Left kidney (tissue), 8 donors: Measurements from ENCODE around the gene ANKAR. TPM values are rescaled to one million over a fixed set of nuclear protein-coding genes. Genes with fewer than 3 reads are reported as not detected.
"Not testable (repeated sequence)": the region's sequence is repeated elsewhere in the genome, so short reads cannot be mapped to it uniquely, and the experiment has no call there.

Experiments used
- DNase-seq: peaks from one replicate; pipeline ENCODE4 v3.0.0-alpha.2; 2013
- long read RNA-seq, 8 donors: transcript quantifications; one replicate each; lab custom pipeline, GENCODE V29; 2026
- polyA plus RNA-seq: library from polyadenylated mRNA; unstranded; fragments of 120-200 nt; gene quantifications from one replicate; pipeline ENCODE4 v1.2.1, GENCODE V29; 2013; ENCODE audit not compliant: insufficient read length

The ANKAR gene, protein sequence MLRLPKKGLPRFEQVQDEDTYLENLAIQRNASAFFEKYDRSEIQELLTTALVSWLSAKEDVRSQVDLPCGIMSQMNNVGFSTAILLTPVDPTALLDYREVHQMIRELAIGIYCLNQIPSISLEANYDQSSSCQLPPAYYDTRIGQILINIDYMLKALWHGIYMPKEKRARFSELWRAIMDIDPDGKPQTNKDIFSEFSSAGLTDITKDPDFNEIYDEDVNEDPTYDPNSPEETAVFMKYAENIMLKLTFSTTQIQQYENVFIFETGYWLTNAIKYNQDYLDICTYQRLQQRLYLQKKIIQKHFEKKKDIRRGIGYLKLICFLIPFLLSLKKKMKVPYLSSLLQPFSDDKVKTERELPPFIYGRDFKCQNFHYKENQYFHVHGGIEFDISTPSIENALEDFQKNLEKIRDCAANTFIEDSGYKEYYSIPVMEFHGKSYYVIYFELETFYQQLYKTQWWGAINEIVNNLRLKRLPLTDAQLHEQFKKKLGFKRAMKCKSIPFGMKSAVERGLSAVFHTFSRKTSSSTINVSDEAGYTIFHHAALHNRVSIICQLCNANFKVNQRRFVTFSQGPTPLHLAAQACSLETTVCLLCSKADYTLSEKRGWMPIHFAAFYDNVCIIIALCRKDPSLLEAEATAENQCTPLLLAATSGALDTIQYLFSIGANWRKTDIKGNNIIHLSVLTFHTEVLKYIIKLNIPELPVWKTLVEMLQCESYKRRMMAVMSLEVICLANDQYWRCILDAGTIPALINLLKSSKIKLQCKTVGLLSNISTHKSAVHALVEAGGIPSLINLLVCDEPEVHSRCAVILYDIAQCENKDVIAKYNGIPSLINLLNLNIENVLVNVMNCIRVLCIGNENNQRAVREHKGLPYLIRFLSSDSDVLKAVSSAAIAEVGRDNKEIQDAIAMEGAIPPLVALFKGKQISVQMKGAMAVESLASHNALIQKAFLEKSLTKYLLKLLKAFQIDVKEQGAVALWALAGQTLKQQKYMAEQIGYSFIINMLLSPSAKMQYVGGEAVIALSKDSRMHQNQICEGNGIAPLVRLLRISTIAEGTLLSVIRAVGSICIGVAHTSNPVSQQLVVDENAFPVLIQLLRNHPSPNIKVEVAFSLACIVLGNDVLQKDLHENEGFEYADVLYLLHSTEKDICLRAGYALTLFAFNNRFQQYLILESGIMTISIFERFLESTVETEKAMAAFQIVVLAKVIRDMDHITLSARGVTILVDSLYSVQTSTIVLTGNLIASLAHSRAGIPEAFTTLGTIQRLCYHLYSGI (N-terminal part only)
- polyA plus RNA-seq, result 17.1 TPM
- long read RNA-seq, donor 1, result 0 reads
- long read RNA-seq, donor 2, partial matches to known transcripts, result 0 of 1 reads
- long read RNA-seq, donor 2, other reads (novel, unspliced or antisense), result 0 of 1 reads
- long read RNA-seq, donor 3, result 0 reads
- long read RNA-seq, donor 4, result 0 reads
- long read RNA-seq, donor 5, partial matches to known transcripts, result 0 of 5 reads
- long read RNA-seq, donor 5, other reads (novel, unspliced or antisense), result 5 of 5 reads
- long read RNA-seq, donor 6, result 0 reads
- long read RNA-seq, donor 7, partial matches to known transcripts, result 0 of 1 reads
- long read RNA-seq, donor 7, other reads (novel, unspliced or antisense), result 0 of 1 reads
- long read RNA-seq, donor 8, result 0 reads

DNA sequence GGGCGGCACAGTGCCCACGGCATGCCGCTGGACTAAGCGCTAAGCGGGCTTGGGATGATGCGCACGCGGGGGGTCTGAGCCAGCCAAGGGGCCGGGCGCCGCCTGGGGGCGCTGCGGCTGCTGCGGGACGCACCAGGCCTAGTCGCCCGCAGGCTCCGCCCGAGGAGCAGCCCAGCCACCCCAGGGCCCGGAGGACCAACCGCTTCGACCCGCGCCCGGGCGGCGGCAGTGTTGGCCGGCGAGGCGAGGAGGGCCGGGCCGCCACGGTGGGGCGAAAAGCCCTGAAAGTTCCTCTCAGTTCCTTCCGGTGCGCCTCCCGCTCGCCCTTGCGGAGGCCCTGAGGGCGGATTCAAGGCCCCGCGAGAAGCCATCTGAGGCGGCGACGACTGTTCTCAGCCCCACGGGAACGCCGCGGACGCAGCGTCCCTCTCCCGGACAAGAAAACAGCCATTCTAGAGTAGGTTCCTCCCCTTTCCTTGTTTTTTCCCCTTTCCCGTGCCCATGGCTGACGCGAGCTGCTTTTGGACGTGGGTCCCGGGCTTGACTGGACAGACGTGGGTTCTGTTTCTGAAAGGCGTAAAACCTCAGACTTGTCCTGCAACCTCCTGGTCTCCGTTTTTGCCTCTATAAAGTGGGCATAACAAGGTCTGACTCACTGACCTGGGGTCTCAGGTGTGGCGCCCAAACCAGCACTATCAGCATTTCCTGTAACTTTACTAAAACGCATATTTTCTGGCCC lies at the start of gene ANKAR:
Gene ANKAR, plus strand, starts transcription at position 297 of the 739 bp plus-strand sequence. CDS start 1,821 bp downstream, outside the sequence.
- DNase-seq, result peak; percentile 85

DNA sequence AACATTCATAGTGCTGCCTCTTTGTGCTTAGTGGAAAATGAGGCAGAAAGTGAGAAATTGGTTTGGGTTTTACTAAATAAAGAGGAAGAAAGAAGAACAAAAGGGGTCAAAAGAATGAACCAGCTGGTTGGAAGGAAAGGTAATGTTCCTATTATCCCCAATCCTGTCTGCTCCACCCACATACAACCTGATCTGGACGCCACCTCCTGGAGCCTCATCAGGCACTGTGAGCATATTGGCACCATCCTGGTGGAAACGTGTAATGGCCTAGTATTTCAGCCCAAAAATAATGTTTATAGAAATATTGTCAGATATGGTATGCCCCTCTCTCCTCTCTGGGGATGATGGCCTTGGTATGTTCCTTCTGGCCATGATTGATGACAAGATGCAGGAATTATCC lies 48.8 kb upstream of the ANKAR start:
- DNase-seq, result no peak

DNA sequence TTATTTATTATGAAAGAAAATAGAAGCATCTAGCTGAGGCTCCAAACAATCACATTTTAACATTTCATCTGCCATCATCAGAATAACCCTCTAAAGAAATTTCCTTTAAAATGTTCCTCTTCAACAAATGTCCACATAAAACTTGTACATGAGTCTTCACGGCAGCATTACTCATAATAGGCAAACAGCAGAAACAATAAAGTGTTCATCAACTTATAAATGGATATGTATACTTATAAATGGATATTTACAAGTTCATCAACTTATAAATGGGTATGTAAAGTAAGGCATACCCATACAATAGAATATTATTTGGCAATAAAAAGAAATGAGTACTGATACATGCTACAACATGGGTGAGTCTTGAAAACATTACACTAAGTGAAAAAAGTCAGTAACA lies 46.7 kb upstream of the ANKAR start:
- no peak for DNase-seq

DNA sequence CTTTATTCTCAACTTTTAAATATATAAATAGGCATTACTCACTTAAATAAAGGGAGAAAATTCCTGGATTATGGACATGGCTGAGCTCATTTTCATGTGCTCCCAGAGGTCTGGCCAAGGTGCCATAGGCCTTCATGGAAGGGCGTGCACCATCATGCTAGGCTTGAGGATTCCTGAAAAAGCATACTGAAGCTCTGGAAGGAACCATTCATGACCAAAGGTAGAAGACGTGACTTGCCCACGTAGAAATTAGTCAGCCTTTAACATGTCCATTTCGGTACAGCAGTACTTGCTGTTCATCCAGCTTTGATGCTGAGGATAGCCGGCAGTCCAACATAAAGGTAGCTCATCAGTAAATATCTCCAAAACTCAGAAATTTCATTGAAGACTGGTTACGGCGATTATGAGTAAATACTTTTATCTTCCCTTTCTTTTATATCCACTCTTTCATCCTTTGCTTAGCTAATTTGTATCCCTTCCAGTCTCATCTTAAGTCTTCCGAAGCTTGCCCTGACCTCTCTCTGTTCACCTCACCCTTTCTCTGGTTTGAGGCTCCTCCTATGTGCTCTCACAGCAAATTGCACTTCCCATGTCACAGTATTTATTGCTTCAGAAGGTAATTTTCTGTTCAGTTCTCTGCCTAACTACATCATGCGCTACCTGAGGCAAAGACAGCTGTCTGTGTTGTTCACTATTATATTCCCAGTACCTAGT lies 45.5 kb upstream of the ANKAR start:
- DNase-seq, result no peak

DNA sequence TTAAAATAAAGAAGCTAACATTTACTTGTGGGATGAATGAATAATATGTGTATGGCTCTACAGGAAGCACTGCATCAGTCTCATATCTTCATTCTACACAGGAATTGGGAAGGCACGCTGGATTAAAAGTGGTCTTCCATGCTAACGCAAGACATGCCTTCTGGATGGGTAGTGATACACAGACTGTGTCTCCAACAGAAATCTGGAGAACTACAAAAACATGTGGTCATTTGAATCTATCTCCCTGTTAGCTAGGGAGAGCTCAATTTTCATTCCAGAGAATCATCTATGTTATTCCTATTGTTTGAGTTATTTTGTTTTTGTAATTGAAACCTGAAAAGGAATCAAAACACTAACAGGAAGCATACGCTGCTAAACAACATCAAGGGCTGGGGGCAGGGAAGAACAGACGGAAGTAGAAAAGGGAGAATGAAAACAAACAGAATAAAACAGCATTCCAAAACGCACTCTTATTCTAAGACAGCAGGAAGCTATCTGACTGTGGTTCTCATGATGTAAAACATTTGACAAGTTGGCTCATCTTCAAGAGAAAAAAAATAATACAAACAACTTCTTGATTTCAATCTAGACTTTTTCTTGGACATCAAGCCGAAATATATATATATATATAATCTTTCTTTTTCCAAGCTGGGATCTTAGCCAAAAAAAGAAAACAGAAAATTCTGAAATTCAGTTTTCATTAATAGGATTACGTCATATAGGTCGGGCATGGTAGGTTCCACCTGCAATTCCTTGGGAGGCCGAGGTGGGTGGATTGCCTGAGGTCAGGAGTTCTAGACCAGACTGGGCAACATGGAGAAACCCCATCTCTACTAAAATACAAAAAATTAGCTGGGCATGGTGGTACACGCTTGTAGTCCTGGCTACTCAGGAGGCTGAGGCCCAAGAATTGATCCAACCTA lies 44.7 kb upstream of the ANKAR start:
- DNase-seq, result peak; percentile 57

DNA sequence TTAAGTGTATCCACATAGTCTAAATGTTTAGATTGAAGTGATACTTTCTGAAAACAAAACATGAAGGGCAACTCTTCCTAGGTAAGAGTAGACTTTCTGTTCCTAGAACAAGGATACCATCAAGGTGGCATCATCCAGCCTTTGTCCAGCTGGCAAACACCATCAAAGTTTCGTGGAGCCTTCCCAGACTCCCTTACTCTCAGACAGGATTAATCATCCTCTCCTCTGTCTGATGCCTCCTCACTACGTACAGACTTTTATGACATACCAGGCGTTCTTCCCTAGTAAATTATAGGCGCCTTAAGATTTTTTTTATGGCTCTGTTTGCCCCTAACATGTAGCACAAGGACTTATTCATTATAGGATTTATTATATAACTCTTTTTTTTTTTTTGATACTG lies 42.6 kb upstream of the ANKAR start:
- DNase-seq, result no peak

DNA sequence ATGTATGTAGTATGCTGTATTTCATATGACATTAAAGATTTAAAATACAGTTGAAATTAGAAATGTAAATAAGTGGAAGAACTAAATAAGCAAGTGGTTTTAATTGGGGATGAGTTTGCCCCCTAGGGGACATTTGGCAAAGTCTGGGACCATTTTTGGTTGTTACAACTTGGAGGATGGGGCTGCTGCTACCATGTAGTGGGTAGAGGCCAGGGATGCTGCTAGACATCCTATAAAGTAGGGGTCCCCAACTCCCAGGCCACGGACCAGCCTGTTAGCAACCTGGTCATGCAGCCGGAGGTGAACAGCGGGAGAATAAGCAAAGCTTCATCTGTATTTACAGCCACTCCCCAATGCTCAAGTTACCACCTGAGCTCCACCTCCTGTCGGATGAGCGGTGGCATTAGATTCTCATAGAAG lies 41.1 kb upstream of the ANKAR start:
- DNase-seq, result no peak

DNA sequence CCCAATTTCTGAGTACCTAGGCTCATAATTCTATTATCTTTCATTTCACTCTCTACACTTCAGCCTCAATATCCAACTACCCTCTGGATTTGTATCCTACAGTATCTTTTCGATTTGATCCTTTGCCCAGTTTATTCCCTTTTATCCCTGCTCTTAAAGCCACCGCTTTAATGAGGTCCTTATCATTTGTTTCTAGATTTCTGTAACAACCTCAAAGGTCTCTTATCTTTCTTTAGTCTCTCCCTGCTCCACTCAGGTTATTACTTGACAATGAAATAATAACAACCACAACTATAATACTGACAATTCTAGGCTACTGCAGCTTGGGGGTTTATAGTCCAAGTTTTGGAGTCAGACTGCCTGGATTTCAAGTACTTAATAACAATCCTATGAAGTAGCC lies 39.1 kb upstream of the ANKAR start:
- DNase-seq, result no peak

DNA sequence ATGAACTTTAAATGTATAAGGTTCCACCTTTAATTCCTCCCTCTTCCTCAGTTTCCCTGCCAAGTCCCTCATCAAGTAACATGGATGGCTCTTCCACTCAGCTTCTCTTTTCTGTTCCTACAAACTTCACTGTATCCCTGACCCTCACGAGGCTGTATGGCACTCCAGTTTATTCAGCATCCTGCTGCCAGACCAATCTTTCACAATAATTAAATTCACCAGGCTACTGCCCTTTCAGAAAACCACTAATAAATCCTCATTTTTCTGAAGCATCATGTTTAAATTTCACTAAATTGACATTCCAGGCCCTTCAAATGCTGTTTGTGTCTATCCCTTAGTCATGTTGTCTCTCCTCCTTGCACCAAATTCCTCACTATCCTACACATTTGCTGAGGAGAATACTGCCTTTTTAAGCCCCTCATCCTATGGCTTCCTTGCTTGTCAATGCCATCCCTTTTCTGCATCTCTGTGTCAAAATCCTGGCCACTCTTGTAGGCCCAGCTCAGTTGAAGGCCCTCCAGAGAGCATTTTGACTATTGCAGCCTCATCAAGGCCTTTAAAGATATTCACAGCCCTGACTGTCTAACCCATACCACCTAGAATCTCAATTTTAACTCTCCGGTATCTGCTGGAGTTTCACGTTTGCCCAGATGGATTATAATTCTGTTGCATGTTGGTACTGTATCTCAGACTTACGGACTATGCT lies 36.0 kb upstream of the ANKAR start:
- no peak for DNase-seq

DNA sequence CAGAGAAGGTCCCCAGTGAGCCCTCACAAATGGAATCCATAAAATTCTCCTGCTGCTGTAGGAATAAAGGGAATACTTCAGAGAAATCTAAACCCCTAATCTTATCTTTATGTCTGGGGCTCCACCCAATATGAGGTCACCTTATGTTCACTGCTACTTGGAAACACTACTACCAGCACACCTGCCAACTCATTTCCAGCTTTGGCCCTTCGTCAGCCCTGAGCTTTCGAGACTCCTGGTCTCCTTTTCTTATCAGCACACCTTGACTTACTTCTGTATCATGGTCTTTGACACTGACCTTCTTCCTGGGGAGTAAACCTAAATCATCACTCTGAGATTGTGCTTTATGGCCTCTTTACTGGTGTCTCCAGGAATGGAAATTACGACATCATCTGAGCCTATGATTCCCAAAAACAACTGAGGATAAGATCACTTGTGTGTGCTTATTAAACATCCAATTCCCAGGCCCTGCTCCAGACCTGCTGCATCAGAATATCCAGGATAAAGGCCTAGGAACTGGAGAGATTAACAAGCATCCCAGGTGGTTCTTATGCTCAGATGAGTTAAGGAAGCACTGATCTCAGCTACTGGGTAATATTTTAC lies 35.4 kb upstream of the ANKAR start:
- no peak for DNase-seq

DNA sequence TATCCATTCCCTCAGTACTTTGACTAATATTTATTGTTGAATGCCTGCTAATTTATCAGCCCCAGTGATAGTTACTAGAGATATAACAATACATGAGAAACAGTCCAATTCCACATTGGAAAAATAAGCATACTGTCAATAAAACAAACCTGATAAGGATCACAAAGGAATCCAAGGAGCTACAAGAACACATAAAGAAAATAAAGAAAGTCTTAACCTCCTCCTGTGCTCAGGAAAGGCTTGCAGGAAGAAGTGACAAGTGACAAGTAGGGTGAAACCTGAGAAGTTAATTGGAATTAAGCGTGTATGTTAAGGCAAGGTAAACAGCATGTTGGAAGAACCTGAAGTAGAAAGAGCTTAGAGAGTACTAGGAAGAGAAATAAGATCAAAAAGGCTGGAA lies 33.5 kb upstream of the ANKAR start:
- DNase-seq, result no peak

DNA sequence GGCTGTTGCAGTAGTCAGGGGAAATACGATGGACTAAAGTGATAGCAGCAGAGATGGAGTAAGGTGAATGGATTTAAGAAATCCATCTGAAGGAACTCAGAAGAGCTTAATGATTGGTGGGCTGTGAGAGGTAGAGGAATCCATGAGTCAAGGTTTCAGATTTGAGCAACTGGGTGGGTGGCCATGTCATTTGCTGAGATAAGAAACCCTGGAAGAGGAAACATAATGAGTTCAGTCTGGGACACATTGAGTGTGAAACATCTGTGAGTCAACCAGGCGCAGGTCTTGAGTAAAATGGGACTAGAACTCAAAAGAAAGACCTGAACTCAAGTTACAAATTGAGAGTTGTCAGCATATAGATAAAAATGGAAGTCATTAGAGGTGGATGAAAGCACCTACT lies 32.9 kb upstream of the ANKAR start:
- DNase-seq, result no peak

DNA sequence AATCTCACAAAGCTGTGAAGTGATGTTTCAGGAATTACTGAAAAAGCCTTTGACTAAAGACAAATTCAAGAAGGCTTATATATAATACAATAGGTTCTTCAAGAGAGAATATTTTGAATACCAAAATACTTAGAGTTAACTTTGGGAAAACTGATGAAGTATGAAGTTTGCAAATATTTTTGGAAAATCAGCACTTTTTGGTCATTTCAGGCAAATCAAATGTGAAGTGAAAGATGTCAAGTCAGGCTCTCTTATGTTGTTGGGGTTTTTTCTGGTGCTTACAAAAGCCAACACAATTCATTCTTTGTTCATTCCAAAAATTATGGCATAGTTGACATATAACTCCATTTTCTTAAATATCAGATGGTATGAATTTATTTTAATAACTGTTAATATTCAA lies 27.9 kb upstream of the ANKAR start:
- no peak for DNase-seq

DNA sequence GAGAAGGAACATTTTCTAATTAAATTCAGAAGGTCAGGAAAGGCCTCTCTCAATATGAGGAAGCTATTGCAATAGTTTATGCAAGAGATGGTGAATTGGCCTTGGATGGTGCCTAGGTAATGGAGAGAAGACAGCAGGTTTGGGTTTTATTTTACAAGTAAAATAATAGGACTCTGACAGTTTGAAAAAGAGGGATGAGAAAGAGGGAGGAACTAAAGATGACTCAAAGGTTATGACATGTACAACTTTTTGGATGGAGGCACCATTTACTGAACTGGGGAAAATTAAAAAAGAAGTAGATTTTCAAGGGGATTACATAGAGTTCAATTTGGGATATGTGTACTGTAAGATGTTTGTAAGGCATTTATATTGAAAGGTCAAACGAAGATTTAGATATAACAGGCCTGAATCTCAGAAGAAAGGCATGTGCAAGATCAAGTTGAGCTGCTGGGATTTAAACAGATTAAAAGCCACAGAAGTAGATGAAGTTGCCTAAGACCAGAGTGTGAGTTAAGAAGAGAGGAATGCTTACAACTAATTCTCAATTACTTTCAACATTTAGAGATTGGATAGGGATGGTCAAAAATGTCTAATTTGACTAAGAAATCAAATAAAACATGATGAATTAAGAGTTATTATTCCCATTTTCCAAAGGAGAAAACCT lies 25.5 kb upstream of the ANKAR start:
- no peak for DNase-seq

DNA sequence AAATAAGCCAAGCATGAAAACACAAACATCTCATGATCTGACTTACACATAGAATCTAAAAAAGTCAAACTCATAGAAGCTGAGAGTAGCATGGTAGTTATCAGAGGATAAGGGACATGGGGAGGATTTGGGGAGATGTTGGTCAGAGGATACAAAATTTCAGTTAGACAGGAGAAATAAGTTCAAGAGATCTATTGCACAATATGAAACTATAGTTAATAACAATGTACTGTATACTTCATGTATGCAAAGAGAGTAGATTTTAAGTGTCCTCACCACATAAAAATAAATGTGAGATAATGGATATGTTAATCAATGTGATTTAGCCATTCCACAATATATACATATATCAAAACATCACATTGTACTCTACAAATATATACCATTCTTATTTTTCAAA lies 23.2 kb upstream of the ANKAR start:
- no peak for DNase-seq

DNA sequence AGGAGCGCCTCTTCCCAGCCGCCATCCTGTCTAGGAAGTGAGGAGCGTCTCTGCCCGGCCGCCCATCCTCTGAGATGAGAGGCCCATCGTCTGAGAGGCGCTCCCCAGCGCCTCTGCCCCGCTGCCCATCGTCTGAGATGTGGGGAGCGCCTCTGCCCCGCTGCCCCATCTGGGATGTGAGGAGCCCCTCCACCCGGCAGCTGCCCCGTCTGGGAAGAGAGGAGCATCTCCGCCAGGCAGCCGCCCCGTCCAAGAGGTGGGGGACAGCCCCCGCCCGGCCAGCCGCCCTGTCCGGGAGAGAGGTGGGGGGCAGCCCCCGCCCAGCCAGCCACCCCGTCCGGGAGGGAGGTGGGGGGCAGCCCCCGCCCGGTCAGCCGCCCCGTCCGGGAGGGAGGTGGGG lies 21.0 kb upstream of the ANKAR start:
- DNase-seq, result not testable (repeated sequence)

DNA sequence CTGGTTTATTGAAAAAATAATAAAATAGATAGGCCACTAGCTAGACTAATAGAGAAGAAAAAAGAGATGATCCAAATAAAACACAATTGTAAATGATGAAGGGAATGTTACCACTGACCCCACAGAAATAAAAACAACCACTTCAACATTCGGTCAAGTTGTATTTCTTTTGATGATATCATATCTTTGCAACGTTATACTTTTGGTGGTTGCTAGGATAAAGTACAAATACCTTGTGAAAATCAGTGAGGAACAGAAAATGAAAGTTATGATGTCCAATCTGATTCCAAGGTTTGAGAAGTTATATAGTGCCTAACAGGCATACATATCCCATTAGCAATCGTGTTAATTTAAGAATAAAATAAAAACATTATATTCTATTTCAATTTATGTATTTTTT lies 19.8 kb upstream of the ANKAR start:
- DNase-seq, result no peak
